GM06990 (cell line): ENCODE results near the gene PLPP4.

Experiments used
- DNase-seq: peaks from one replicate; pipeline ENCODE4 v3.0.0-alpha.2; 2011; ENCODE audit not compliant: insufficient read length; ENCODE audit errors: extremely low read depth
- H3K27me3 ChIP-seq: replicated peaks from 2 replicates; pipeline ENCODE4 v1.6.0; 2011; ENCODE audit warnings: low read length; ENCODE audit not compliant: control insufficient read depth, insufficient read depth
- H3K36me3 ChIP-seq: 2 replicates; pipeline ENCODE4 v1.5.1; 2011; ENCODE audit warnings: low read length; ENCODE audit not compliant: control insufficient read depth, insufficient read depth
- H3K4me3 ChIP-seq: replicated peaks from 2 replicates; pipeline ENCODE4 v1.5.1; 2011; ENCODE audit warnings: low read depth, mild to moderate bottlenecking, control low read depth, low read length
- TF ChIP-seq, protein P1 (sequence below): IDR thresholded peaks from 2 replicates; pipeline ENCODE4 v1.5.1; 2011; ENCODE audit warnings: low read length, control low read depth, mild to moderate bottlenecking, inconsistent platforms; ENCODE audit not compliant: insufficient read depth, poor library complexity, severe bottlenecking

PLPP4 gene

DNA sequence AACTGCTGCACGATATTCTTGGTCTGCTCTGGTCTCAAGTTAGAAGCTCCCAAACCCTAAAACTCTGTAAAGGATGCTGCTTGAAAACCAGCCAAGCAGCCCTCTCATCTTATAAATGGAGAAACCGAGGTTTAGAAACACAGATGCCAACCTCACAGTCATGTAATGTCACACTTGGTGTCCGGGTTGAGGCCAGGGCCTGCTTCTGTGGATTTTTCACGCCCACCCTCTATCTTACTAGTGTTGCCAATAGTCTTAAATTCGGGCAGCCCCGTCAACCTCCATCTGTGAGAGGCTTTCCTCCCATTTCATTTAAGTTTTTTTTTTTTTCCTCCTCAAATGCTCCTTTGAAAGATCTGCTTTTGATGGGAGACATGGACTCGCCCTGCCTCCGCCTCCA is 28.9 kb downstream of the PLPP4 start:
- Histone ChIP-seq H3K36me3 (no peaks in the 10 kb centered on the region), H3K4me3 (no peak overlapping the region), H3K27me3 (no peaks in the 10 kb centered on the region)
- TF ChIP-seq, protein P1, sequence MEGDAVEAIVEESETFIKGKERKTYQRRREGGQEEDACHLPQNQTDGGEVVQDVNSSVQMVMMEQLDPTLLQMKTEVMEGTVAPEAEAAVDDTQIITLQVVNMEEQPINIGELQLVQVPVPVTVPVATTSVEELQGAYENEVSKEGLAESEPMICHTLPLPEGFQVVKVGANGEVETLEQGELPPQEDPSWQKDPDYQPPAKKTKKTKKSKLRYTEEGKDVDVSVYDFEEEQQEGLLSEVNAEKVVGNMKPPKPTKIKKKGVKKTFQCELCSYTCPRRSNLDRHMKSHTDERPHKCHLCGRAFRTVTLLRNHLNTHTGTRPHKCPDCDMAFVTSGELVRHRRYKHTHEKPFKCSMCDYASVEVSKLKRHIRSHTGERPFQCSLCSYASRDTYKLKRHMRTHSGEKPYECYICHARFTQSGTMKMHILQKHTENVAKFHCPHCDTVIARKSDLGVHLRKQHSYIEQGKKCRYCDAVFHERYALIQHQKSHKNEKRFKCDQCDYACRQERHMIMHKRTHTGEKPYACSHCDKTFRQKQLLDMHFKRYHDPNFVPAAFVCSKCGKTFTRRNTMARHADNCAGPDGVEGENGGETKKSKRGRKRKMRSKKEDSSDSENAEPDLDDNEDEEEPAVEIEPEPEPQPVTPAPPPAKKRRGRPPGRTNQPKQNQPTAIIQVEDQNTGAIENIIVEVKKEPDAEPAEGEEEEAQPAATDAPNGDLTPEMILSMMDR = no peak
- no peak for DNase-seq

DNA sequence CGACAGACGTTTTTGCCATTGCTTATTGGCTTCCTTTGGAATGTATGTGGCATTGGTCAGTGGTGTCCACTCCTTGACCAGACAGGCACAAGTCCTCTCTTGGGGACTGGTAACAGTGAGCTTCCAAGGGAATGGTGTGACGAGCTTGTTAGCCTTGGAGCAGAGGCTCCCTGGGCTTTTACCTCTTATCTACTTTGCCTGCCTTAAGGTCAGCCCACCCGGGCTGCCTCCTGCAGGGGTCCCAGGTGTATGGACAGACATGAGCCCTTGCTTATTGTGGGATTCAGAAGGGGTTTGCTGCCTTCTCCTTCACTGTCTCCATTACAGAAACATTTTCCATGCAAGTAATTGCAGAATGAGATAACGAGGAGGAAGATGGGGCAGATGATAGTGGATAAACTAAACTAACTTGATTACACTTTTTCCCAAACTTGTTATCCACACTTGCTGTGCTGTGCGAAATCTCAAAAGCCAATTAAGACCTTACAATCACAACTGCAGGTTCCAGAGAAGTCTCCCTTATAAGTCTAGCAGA is 29.7 kb downstream of the PLPP4 start:
- Histone ChIP-seq H3K27me3 (no peaks in the 10 kb centered on the region), H3K4me3 (no peak overlapping the region), H3K36me3 (no peaks in the 10 kb centered on the region)
- no peak for DNase-seq
- TF ChIP-seq, protein P1 = no peak

DNA sequence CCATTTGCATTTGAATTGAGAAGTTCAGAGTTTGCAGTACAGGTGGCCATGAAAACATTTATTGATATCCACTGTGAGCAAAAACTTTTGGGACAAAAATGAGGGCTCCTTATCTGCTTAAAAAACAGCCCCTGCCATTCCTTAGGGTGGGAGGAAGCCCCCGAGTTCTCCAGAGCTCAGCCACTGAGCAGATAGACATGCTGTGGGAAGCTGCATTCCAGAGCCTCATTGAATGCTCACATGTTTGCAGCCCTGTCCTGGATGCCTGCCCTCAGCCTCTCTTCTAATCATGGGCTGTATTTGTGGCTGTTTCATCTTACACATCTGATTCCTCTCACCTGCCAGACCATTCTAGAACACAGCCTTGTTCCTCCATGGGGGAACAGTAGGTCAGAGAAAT is 33.3 kb downstream of the PLPP4 start:
- DNase-seq = no peak
- Histone ChIP-seq H3K27me3 (no peaks in the 10 kb centered on the region), H3K4me3 (no peak overlapping the region), H3K36me3 (no peaks in the 10 kb centered on the region)
- TF ChIP-seq, protein P1 = no peak

DNA sequence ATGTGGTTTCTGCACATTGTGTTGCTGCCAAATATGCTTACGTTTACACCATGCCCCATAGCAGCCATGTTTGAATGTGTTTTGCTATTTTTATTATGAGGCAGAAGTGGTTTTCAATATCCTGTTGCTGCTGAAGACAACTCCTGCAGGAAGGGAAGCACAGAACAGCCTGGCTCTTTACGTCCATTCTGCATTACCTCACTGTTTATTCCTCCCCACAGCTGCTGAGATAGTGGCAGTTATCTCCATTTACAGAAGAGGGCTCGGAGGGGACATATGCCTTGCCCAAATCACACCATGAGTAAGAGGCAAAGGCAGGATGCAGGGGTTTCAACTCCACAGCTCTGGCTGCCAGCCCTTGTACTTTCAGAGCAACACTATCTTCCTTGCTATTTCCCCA is 35.3 kb downstream of the PLPP4 start:
- no peak for DNase-seq
- no peaks in the 10 kb centered on the region for H3K27me3 ChIP-seq
- TF ChIP-seq, protein P1 = no peak
- no peaks in the 10 kb centered on the region for H3K36me3 ChIP-seq
- no peak overlapping the region for H3K4me3 ChIP-seq

DNA sequence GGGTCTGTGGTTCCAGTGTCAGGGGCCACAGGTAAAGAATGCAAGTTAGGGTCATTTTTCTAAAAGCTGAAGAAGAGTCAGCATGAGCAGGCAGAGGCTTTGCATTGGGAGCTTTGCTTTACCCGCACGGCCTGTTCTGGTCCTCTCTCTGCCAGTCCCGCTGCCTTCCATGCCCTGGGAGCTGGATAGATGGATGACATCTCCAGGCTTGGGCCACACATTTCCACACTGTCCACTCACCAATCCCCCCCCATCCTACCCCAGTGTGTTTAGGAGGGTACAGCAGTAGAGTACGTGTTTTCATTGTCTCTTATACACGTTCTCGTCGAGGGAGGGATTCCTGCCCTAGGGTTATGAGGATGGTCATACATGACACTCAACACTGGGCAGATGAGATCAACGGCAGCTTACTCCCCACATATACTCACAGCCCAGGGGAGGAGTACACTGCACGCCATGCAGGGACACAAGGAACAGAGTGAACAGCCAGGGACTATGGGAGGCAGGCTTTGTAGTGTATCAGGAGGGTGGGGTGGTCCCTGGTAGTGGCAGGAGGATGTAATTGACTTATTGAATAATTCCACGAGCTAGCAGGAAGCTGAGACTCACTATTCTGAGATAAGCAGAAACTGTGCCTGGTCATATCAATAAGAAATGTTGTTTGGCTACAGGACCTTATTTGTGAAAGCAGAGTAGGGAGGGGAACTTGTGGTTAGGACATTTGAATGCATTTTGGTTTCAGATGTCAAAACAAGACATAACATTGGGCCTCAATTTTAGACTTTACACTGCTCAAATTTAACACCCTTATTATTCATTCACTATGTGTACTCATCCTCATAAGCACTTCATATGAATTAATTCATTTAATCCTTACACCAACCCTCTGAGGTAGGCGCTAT is 36.6 kb downstream of the PLPP4 start:
- H3K36me3 ChIP-seq = no peaks in the 10 kb centered on the region
- no peak for DNase-seq
- TF ChIP-seq, protein P1 = no peak
- H3K27me3 ChIP-seq = no peaks in the 10 kb centered on the region
- H3K4me3 ChIP-seq = no peak overlapping the region
